Measurements from ENCODE around the gene NBAS. TPM values are rescaled to one million over a fixed set of nuclear protein-coding genes. Genes with fewer than 3 reads are reported as not detected.
A peak's percentile ranks its signal among the peaks of the same experiment; 100 is the strongest.

Gene NBAS
- 22.2 TPM for polyA plus RNA-seq (2012; ENCODE audit: insufficient read length, low read depth)

DNA sequence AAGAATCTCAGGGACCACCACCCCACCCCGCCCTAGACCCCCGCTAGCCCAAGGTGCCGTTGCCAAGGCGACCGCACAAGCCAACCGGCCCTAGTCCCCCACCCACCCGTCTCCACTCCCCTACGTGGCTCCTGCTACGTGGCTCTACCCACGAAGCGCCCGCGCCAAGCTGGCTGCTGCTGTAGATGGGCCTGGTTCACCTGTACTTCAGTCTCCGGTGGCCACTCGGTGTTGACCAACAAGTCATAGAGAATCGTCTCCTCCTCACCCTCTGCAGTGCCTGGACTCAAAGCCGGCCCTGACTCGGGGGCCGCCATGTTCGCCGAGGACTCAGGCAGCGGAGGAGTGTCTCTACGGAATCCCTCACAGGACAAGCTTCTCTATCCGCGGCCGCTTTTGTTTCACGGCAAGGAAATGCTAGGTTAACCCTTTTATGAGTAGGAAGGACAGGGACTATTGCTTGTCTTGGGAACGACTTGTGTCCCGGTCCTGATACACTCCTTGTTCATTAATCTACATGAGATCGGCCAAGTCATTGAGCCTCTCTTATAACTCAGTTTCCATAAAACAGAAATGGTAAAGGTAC, at the start of gene NBAS:
Gene NBAS (minus strand): TSS at position 347 of the 586 bp plus-strand sequence. CDS start 30 bp downstream, at position 317.
- TF ChIP-seq SIN3A (IDR thresholded peaks at IDR 0.05; ENCODE audit: borderline replicate concordance, insufficient read depth, low read length) (peak; percentile 47; the same call in 1 of the 2 replicates), TAF1 (IDR thresholded peaks at IDR 0.05; ENCODE audit: borderline replicate concordance, insufficient read depth, low read length) (peak; percentile 74; the same call in 1 of the 2 replicates), FOXP2 (optimal IDR thresholded peaks at IDR 0.05; ENCODE audit: borderline replicate concordance, extremely low read depth, extremely low read length, insufficient read depth) (no peak), POLR2AphosphoS5 (IDR thresholded peaks at IDR 0.05; ENCODE audit: low read depth, low read length) (peak; percentile 81)
- TF ChIP-seq, protein P1, sequence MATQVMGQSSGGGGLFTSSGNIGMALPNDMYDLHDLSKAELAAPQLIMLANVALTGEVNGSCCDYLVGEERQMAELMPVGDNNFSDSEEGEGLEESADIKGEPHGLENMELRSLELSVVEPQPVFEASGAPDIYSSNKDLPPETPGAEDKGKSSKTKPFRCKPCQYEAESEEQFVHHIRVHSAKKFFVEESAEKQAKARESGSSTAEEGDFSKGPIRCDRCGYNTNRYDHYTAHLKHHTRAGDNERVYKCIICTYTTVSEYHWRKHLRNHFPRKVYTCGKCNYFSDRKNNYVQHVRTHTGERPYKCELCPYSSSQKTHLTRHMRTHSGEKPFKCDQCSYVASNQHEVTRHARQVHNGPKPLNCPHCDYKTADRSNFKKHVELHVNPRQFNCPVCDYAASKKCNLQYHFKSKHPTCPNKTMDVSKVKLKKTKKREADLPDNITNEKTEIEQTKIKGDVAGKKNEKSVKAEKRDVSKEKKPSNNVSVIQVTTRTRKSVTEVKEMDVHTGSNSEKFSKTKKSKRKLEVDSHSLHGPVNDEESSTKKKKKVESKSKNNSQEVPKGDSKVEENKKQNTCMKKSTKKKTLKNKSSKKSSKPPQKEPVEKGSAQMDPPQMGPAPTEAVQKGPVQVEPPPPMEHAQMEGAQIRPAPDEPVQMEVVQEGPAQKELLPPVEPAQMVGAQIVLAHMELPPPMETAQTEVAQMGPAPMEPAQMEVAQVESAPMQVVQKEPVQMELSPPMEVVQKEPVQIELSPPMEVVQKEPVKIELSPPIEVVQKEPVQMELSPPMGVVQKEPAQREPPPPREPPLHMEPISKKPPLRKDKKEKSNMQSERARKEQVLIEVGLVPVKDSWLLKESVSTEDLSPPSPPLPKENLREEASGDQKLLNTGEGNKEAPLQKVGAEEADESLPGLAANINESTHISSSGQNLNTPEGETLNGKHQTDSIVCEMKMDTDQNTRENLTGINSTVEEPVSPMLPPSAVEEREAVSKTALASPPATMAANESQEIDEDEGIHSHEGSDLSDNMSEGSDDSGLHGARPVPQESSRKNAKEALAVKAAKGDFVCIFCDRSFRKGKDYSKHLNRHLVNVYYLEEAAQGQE (IDR thresholded peaks at IDR 0.05; ENCODE audit: insufficient read depth in 1 of 2, low read depth in 2 of 2, low read length in 2 of 2), result peak in 1 of 2 experiments; percentile 55; a peak in 1 of 4 replicates

DNA sequence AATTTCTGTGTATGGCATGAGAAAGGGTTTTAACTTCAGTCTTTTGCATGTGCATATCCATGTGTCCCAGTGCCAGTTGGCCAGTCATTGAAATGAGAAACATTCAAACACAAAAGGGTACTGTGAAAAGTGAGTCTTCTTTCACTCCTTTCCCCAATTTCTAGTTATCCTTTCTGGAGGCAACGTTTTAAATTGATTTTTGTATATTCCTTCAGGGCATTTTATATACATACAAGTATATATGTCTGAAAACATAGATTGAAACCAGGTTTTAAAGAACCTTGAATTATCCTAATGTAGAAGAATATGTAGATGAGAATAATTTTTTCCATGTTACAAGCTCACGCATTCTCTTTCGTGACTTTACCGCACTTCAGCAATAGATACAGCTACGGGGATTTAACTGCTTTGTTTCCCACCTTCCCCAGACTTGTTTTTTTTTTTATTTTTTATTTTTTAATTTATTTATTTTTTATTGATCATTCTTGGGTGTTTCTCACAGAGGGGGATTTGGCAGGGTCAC, 49.4 kb upstream of the NBAS start:
- TF ChIP-seq, protein P1 (IDR thresholded peaks at IDR 0.05; ENCODE audit: insufficient read depth in 1 of 2, low read depth in 2 of 2, low read length in 2 of 2), result no peak
- TF ChIP-seq FOXP2 (optimal IDR thresholded peaks at IDR 0.05; ENCODE audit: borderline replicate concordance, extremely low read depth, extremely low read length, insufficient read depth) (no peak), TAF1 (IDR thresholded peaks at IDR 0.05; ENCODE audit: borderline replicate concordance, insufficient read depth, low read length) (no peak), SIN3A (IDR thresholded peaks at IDR 0.05; ENCODE audit: borderline replicate concordance, insufficient read depth, low read length) (no peak), POLR2AphosphoS5 (IDR thresholded peaks at IDR 0.05; ENCODE audit: low read depth, low read length) (no peak)

DNA sequence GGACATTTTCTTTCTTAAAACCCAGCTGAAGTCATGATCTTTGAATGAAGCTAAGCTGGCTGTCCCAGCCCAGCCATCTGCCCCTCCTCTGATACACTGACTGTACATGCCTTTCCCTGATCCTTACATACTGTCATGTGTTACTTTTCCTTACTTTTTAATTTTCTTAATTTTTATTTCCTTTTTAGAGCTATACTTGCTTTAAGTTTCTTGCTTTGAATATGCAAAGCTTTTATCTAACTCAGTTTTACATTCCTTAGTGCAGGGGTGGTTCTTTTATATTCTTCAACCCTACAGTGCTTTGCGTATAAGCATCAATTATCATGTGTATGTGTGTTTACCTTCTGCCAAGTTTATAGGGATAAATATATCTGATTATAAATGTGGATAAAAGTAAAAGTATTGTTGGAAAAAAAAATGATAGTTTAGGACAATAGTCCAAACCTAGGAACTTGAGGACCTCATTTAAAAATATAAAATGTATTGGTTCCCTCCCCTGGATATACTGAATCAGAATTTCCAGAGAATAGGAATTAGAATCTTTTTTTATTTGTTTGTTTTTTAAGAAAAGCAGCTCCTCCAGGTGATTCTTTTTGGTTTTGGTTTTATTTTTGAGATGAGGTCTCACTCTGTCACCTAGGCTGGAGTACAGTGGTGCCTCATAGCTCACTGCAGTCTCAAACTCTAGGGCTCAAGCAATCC, 48.4 kb upstream of the NBAS start:
- TF ChIP-seq POLR2AphosphoS5 (IDR thresholded peaks at IDR 0.05; ENCODE audit: low read depth, low read length) (no peak), SIN3A (IDR thresholded peaks at IDR 0.05; ENCODE audit: borderline replicate concordance, insufficient read depth, low read length) (no peak)

DNA sequence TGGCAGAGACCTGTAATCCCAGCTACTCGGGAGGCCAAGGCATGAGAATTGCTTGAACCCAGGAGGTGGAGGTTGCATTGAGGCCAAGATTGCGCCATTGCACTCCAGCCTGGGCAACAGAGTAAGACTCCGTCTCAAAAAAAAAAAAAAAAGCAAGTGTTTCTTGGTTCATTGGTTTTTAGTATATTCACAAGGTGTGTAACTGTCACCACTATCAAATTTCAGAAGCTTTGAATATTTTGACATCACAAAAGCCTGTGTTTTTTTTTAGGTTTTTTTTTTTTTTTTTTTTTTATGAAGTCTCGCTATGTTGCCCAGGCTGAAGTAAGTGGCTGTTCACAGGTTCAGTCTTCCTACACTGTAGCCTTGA, 47.2 kb upstream of the NBAS start:
- TF ChIP-seq, protein P1 (IDR thresholded peaks at IDR 0.05; ENCODE audit: insufficient read depth in 1 of 2, low read depth in 2 of 2, low read length in 2 of 2), result no peak
- TF ChIP-seq TAF1 (IDR thresholded peaks at IDR 0.05; ENCODE audit: borderline replicate concordance, insufficient read depth, low read length), result no peak
- no peak for TF ChIP-seq SIN3A (IDR thresholded peaks at IDR 0.05; ENCODE audit: borderline replicate concordance, insufficient read depth, low read length)
- no peak for TF ChIP-seq POLR2AphosphoS5 (IDR thresholded peaks at IDR 0.05; ENCODE audit: low read depth, low read length)
- TF ChIP-seq FOXP2 (optimal IDR thresholded peaks at IDR 0.05; ENCODE audit: borderline replicate concordance, extremely low read depth, extremely low read length, insufficient read depth), result no peak

DNA sequence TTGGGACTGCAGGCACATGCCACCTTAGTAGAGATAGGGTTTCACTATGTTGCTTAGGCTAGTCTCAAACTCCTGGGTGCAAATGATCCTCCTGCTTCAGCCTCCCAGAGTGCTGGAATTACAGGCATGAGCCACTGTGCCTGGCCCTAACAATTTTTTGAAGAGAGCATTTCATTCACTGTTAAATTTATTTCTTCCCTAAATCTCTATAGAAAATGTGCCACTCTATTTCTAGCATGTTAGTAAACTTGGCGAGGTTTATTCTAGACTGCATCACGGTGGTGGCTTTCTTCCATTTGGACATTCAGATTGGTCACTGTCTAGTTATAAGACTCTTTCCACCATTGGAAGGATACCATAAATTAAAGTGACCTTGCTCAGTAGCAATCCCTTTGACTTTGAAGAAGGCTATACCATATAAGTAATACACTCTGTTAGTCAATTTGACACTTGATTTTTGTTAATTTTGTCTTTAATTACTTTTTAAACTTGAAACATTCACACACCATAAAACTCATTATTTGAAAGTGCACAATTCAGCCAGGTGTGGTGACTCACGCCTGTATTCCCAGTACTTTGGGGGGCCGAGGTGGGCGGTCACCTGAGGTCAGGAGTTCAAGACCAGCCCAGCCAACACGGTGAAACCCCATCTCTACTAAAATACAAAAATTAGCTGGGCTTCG, 46.7 kb upstream of the NBAS start:
- TF ChIP-seq TAF1 (IDR thresholded peaks at IDR 0.05; ENCODE audit: borderline replicate concordance, insufficient read depth, low read length), result no peak
- TF ChIP-seq POLR2AphosphoS5 (IDR thresholded peaks at IDR 0.05; ENCODE audit: low read depth, low read length), result no peak
- no peak for TF ChIP-seq SIN3A (IDR thresholded peaks at IDR 0.05; ENCODE audit: borderline replicate concordance, insufficient read depth, low read length)
- TF ChIP-seq FOXP2 (optimal IDR thresholded peaks at IDR 0.05; ENCODE audit: borderline replicate concordance, extremely low read depth, extremely low read length, insufficient read depth), result no peak
- TF ChIP-seq, protein P1 (IDR thresholded peaks at IDR 0.05; ENCODE audit: insufficient read depth in 1 of 2, low read depth in 2 of 2, low read length in 2 of 2), result no peak

Measured in PFSK-1 (cell line).